GM19328 (cell line): Measurements from ENCODE around the gene HIC1.

Experiments used
- ATAC-seq: cut with Tn5 transposase; IDR thresholded peaks from one replicate; pipeline ENCODE4 v1.9.1; 2021; ENCODE audit warnings: mild to moderate bottlenecking, moderate library complexity; ENCODE audit not compliant: unreplicated experiment

Gene HIC1

DNA sequence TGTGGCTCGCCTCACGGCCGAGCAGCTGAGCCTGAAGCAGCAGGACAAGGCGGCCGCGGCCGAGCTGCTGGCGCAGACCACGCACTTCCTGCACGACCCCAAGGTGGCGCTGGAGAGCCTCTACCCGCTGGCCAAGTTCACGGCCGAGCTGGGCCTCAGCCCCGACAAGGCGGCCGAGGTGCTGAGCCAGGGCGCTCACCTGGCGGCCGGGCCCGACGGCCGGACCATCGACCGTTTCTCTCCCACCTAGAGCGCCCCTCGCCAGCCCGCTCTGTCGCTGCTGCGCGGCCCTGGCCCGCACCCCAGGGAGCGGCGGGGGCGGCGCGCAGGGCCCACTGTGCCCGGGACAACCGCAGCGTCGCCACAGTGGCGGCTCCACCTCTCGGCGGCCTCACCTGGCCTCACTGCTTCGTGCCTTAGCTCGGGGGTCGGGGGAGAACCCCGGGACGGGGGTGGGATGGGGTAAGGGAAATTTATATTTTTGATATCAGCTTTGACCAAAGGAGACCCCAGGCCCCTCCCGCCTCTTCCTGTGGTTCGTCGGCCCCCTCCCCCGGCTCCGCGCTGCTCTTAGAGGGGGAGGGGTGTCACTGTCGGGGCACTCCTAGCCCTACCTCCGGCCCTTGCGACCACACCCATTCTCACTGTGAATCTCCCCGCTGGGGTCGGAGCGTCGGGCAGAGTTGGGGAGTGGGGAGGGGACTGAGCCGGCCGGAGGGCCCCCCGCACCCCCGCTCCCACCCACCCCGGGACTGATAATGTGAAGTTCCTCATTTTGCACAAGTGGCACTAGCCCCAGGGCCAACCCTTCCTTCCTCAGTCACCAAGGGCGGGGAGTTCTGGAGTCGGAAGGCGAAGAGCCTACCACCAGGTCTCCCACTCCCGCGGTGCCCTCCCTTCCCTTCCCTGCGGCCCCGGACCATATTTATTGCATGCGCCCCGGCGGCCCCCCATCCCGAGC, 4.0 kb downstream of the HIC1 start:
- no peak for ATAC-seq

DNA sequence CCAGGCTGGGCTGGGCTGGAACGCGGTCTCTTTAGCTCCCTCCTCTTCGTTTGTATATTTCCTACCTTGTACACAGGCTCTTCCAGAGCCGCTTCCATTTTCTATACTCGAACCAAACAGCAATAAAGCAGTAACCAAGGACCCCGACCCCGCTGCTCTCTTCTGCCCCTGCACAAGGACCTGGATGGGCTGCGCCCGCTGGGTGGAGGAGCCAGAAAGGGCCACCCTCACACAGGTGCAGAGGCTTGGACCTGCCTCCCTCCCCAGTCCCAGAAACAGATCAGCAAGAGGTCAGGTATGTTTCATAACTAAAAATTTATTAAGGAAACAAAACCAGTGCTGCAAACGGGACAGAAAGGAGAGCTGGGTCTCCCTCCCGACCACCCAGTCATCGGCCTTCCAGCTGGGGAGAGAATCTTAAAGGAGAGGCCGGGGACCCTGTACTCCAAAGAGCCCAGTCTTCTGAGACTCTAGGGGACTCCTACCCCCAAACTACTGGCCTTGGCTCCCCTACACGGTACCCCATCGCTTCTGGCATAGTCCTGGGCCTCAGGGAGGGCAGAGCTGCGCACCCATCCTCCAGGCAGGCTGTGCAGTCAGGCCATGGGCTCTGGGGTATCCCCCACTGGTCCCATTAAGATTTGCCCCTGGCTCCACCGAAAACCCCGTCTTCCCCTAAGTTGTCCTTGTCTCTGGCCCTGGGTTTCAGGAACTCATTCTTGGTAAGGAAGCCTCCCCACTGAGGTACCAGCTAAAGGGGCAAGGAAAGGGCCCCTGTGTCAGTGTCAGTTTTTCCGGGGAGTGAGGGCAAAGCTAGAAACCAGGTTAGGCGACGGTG, 4.9 kb downstream of the HIC1 start:
- no peak for ATAC-seq

DNA sequence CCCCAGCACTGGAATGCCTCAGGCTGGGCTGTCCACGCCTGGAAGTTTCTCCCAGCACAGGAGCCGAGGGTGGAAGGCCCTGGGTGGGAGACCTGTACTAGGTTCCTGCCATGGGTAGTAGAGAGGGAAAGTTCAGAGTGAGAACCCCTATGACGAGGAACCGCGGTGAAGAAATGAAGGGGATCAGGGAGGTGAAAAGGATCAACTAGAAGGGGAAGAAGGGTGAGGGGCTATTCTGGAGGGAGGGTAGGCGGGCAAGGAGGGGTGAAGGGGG, 5.4 kb downstream of the HIC1 start:
- ATAC-seq: no peak

DNA sequence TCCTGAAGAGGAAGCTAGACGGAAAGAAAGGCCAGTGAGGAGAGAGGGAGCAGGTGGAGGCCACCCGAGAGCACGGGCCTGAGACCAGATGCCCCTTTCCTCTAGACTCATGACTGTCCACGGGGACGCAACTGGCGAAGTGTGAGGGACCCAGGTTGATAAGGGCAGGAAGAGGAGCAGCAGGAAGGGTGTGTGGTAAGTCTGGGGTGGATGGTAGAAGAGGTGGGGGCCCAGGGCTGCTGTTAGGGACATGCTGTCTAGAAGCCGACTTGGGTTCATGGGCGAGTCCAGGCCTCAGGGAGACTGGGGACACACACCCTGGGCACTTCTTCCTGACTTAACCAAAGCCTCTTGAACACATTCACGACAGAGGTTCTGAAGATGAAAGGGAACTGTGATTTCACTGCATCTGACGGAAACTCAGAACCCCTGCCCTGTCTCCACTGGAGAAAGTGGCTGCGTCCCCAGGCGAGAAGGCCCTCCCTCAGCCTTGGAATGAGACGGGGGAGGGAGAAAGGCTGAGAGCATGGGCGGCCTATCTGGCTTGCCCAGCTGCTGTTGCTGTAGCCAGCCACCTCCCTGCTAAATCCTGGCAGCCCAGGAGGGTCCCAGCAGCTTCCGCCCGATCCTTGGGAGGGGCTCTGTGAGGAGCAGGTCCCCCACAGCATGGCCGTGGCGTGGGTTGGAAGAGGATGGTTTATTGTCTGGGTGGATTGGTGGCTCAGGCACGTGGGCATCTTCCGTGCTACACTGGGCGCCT, 6.0 kb downstream of the HIC1 start:
- ATAC-seq: no peak

DNA sequence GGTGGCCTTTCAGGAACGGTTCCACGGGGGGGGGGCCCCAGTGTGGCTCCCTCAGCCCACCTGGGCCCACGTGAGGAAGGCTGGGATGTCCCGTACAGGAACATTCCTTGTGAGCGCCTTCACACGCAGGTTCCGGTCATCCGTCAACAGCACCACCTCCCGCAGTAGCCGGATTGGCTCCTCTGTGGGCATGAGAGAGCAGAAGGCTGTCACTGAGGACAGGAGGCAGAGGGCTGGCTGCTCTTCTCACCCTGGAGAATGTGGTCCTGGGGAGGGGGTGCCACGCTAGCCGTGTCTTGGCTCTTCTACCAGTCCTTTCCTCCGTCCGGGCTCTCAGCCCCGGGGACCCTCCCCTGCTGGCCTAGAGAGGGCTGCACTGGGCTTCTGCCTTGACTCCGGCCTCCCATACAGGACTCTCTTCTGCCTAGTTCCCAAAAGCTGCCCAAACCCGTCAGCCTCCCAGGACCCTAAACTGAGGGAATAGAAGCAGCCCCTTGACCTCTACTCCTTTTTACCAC, 6.6 kb downstream of the HIC1 start:
- ATAC-seq: no peak

DNA sequence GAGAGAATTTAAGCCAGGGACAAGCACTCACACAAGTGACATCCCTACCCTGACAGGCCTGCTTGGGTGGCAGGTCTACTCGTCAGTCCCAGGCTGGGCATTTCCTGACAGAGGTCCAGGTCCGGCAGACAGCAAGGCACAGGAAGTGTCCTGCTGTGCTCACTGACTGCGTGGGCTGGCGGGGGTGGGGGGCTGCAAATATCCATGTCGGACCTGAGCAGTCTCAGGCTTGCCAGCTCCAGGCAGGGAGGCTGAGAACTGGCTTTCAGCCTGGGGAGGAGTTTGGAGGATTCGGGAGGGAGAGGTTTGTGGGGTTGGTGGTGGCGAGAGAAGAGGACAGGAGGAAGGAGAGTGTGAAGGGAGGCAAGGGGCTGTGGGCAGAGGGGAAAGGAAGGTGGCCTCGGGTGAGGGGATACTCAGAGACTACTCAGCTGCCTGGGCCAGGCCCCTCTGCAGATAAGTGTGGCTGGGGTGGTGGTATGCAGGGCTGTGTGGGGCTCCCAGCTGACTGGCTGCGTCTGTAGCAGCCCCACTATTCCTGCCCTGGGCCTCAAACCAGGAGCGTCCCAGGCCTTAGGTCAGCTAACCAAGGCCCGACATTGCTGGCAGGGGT, 7.8 kb downstream of the HIC1 start:
- no peak for ATAC-seq

DNA sequence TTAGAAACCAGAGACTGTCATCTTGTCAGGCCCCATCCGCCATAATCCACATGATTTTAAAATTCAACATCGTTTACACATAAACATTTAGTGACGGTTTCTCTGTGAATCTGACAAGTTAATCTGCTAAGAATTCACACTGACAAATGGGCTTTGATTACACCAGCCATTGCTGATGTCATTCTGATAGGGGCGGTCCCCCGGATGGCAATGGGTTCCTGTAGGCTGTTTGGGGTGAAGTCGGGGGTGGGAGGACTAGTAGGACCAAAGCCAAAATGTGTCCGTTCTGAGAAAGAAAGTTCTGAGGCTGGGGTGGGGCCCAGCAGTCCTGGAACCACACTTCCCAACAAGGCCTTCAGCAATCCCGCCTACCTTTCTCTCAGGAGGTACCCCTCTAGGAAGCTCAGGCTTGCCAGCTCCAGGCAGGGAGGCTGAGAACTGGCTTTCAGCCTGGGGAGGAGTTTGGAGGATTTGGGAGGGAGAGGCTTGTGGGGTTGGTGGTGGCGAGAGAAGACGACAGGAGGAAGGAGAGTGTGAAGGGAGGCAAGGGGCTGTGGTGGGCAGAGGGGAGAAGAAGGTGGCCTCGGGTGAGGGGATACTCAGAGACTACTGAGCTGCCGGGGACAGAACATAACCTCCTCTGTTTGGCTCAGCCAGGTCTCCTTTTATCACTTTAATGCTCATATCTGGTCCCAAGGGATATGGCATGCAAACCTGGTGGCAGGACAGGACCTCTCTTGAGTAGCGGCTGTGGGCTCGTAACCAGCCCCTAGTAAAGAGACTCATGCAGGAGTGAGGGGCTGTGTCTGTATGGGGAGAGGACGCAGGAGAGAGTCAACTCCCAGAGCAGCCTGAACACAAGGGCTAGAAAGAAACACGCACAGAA, 8.6 kb downstream of the HIC1 start:
- no peak for ATAC-seq

DNA sequence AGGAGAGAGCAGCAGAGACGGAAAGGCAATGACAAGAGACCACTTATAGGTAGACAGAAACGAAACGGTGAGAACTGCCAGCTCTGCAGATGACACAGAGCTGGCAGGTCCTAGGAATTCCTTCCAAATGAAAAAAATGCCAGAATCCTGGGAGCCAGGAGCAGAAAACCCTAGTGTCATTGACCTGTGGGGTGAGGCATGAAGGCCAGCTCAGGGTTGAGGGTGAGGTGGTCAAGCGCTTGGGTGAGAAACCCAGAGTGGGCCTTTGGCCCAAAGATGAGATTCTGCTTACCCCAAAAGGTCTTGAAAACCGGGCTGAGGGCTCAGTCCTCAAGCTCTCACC, 9.2 kb downstream of the HIC1 start:
- no peak for ATAC-seq

DNA sequence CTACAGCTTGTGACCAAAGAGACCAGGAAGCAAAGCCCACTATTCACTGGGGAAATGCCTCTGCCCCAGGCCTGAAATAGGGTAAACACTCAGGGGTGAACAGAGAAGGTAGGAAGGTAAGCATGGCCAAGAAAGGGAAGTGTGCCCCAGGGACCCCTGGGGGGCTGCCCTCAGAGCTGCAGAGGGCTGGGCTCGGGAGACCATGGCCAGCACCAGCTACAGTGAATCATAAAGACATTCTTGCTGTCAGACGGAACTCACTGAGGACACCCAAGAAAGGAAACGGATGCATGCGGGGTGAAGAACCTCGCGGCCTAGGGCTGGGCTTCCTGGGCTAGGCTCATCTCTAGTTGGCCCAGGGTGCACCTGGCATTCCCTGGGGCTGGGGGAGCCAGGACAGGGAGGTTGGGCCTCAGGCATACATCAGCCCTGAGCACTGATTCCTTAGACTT, 9.6 kb downstream of the HIC1 start:
- no peak for ATAC-seq

DNA sequence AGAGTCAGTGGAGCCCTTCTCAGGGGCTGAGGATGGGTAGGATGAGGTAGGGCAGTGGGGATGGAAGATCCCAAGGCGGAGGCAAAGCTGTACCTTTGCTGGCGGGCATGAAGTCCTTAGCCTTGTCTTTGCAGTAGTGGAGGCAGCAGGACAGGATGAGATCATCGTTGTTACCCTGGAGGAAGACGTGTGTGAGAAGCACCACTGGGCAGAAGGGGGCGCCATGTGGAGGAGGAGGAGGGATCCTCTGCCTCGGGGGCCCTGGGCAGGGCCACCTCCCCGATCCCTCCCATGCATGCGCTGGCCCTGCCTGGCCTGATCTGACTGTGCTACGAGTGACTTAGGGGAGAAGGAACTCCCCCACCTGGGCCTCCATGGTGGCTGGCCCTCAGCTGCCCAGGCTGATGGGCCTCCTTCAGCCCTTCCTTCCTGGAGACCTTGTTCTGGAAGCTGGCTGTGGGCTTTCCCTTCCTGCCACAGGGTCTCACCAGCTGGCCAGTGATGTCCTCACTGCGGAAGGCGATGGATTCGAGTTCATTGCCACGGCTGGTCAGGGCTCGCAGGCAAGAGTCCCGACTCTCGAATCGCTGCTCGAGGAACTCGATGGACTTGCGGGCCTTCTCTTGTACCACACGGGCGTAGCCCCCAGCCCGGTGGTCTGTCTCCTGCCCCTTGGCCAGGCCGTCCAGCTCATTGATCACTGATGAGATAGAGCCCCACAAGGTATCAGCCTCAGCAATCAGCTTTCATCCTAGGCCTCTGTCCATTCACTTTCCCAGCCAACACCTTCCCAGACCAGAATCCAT, 10.3 kb downstream of the HIC1 start:
- ATAC-seq: no peak

DNA sequence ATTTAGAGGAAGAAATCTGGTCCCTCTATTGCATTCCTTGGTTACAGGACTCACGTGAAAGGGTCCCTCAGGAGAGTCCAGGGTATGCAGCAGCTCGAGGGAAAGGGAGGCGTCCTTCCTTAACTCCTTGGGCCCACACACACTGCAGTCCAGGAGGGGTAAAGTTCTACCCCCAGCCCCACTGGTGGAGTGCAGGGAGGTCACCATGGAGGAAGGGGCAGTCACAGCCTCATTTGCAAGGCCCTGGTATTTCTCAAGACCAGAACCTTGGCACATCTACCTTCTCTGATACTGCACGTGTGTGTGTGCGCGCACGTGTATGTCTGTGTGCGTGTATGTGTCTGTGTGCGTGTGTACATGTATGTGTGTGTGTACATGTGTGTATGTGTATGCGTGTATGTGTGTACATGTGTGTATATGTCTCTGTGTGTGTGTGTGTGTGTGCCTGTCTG, 11.1 kb downstream of the HIC1 start:
- ATAC-seq: no peak

DNA sequence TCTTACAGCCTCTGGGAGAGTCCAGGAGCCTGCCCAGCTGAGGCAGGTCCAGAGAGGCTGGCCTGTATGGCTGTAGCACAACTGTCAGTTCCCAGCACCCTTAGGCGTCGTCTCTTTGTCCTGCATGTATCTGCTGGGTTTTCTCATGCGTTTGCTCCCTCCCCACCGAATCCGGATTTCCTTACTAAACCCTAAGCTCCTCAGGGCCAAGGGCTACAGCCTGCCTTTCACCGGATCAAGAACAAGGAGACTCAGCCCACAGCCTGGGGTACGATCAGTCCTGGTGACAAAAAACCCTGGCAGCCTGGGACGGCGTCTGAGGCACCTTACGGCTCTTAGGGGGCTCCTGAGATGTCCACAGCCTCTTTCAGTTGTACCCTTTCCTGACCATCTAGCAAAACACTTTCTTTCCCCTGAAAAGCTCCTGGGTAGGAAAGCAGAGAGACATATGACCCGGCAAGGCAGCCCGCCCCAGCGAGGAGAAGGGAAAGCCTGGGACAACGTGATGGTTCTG, 12.2 kb downstream of the HIC1 start:
- ATAC-seq: no peak

DNA sequence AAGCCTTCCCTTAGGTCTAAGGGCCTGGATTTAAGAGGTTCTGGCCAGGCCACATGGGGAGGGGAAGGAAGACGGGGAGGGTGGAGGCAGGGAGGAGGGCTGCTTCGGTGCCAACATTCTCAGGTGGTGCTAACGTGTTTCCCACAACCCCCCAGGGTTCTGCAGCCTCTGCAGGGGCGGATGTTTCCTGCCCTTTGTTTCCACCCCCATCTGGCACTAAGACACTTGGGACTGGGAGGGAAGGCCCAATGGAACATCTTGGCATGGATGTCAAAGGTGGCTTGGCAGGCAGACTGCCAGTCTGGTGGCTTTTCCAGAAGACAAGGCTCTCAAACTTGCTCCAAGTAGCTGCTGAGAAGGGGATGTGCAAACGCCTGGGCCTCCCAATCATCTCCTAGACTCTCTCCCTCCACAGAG, 12.7 kb downstream of the HIC1 start:
- ATAC-seq: no peak

DNA sequence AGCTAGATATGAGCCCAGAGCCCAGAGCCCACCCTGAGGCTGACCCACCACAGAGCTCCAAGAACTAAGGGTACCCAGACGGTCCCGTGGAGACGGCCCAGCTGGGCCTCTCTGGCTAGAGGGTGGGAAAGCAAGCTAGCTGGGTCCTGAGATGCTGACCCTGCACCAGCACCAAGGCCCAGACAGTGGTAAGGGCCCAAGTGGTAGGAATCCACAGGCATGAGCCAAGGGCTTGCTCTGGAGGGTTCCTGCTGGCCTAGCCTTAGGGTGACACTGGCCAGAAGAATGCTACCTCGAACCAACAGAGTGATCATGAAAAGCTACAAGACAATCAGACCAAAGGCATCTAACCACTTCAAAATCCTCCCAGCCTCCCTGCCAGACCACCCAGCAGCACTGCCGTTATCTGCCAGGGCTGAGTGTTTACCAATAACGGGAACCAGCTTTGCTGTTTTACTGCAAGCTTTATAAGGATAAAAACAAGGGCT, 13.2 kb downstream of the HIC1 start:
- ATAC-seq: no peak

DNA sequence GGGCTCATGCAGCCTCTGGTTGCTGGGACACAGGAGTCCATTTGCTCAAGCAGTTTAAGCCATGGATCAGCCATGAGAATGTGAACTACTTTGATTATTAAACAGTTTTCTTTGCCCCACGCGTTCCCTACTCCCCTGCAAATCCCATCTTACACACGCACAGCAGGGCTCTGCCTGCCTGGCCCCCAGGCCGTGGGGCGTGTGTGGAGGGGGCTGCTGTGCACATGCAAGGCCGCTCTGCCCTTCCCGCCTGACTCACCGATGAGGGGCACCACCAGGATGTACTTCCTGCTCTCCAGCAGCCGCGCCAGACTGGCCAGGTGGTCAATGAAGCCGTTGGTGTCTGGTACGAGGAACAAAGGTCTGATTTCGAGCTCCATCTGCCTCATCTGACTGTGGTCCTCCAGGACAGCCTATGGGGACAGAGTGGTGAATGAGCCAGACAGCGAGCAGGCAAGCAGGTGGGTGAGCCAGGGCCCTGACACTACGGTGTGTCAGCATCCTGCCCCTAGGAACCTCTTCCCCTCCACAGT, 13.7 kb downstream of the HIC1 start:
- ATAC-seq: no peak

DNA sequence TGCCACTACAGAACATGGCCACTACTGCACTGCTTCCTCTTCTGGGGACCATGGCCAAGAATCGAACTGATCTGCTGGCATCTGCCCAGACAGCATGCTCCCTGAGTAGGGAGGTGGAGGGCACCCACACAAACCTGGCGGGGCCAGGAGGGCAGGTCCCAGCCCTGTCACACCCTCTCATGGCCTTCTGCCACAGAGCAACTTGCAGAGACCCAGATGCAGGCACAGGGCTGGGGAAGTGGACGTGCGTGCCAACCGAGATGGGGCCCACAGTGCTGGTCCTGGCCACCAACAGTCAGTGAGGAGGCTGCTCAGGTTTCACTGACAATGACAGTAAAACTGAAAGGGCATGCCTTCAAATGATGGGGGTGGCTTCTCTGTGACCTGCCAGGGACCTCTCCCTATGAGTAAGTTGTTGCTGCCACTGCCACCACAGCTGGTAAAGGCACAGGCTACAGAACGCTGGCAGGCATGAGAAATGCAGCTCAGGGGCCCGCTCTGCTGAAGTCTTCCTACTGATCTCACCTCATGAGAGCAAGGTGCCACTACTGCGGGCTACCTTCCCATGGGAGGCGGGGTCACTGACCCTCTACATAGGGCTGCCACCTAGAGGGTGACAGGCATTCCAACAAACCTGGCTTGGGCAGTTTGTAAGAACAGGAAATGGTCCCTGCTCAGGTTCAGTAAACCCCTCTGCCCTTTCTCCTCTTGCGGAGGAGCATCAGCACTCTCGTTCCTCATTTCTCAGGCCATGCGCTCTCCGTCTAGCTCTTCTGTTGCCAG, 15.5 kb downstream of the HIC1 start:
- ATAC-seq: no peak

DNA sequence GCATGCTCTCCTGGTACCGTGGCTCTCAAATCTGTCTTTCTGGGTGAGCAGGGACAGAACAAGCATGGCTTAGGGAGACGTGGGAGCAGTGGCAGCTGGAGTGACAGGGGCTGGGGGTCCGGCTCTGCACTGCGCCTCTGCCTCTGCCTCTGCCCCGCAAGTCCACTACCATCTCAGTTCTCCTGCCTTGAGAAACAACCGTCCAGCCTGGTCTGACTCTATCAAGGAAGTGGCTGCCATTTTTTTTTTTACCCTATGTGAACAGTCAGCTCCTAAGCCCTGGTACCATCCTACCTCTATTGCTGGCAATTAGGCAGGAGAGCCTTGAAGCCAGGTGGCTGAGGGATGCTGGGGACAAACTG, 16.1 kb downstream of the HIC1 start:
- ATAC-seq: no peak
